Loucy (cell line): ENCODE data around the gene SCO2.

Experiments
- H2AFZ ChIP-seq: fragments of 200-600 bp; sonication (generic); 2 replicates; pipeline ENCODE4 v1.6.0; 2016; ENCODE audit warnings: antibody characterized with exemption, mild to moderate bottlenecking, low read length, moderate library complexity
- H3F3A ChIP-seq: fragments of 200-600 bp; 2 replicates; pipeline ENCODE4 v1.6.0; 2016; ENCODE audit warnings: antibody characterized with exemption, low read depth, mild to moderate bottlenecking
- H3K27me3 ChIP-seq: fragments of 200-600 bp; sonication (generic); 2 replicates; pipeline ENCODE4 v1.6.1; 2014; ENCODE audit warnings: low read length, mild to moderate bottlenecking; ENCODE audit not compliant: insufficient read depth, poor library complexity, severe bottlenecking
- H3K36me3 ChIP-seq: fragments of 200-600 bp; sonication (generic); 2 replicates; pipeline ENCODE4 v1.6.1; 2016; ENCODE audit warnings: low read length; ENCODE audit not compliant: insufficient read depth
- H3K4me1 ChIP-seq: fragments of 200-600 bp; sonication (generic); 2 replicates; pipeline ENCODE4 v1.5.1; 2014; ENCODE audit warnings: low read length, mild to moderate bottlenecking; ENCODE audit not compliant: insufficient read depth, poor library complexity, severe bottlenecking
- H3K4me2 ChIP-seq: fragments of 200-600 bp; sonication (generic); 2 replicates; pipeline ENCODE4 v1.6.0; 2014; ENCODE audit warnings: antibody characterized with exemption, low read length, low read depth, mild to moderate bottlenecking; ENCODE audit not compliant: poor library complexity, severe bottlenecking
- H3K4me3 ChIP-seq: fragments of 200-600 bp; sonication (generic); 2 replicates; pipeline ENCODE4 v1.5.1; 2014; ENCODE audit warnings: low read length, mild to moderate bottlenecking, mixed read lengths; ENCODE audit not compliant: poor library complexity, severe bottlenecking
- H3K79me2 ChIP-seq: fragments of 200-600 bp; sonication (generic); 2 replicates; pipeline ENCODE4 v1.6.1; 2014; ENCODE audit warnings: low read length; ENCODE audit not compliant: insufficient read depth
- H3K9ac ChIP-seq: fragments of 200-600 bp; sonication (generic); 2 replicates; pipeline ENCODE4 v1.6.0; 2014; ENCODE audit warnings: mild to moderate bottlenecking, low read depth, low read length, moderate library complexity; ENCODE audit not compliant: poor library complexity, severe bottlenecking
- H3K9me2 ChIP-seq: fragments of 200-600 bp; sonication (generic); replicated peaks from 2 replicates; pipeline ENCODE4 v1.6.1; 2016; ENCODE audit warnings: low read depth, low read length, mixed read lengths
- H3K9me3 ChIP-seq: fragments of 200-600 bp; sonication (generic); 2 replicates; pipeline ENCODE4 v1.6.1; 2014; ENCODE audit warnings: mild to moderate bottlenecking, antibody characterized with exemption, low read length, low read depth; ENCODE audit not compliant: insufficient read depth
- H4K20me1 ChIP-seq: fragments of 200-600 bp; sonication (generic); 2 replicates; pipeline ENCODE4 v1.6.0; 2014; ENCODE audit warnings: antibody characterized with exemption, low read length, mild to moderate bottlenecking; ENCODE audit not compliant: insufficient read depth, poor library complexity, severe bottlenecking
- EZH2phosphoT487 ChIP-seq: fragments of 200-600 bp; IDR thresholded peaks from 2 replicates; pipeline ENCODE4 v1.6.1; 2018; ENCODE audit warnings: antibody characterized with exemption, mild to moderate bottlenecking, moderate library complexity, borderline replicate concordance
- TF ChIP-seq, protein P1 (sequence below): fragments of 200-600 bp; sonication (generic); conservative IDR thresholded peaks from 2 replicates; pipeline ENCODE4 v1.5.1; 2014; ENCODE audit warnings: mild to moderate bottlenecking, antibody characterized with exemption, low read length

Gene SCO2

DNA sequence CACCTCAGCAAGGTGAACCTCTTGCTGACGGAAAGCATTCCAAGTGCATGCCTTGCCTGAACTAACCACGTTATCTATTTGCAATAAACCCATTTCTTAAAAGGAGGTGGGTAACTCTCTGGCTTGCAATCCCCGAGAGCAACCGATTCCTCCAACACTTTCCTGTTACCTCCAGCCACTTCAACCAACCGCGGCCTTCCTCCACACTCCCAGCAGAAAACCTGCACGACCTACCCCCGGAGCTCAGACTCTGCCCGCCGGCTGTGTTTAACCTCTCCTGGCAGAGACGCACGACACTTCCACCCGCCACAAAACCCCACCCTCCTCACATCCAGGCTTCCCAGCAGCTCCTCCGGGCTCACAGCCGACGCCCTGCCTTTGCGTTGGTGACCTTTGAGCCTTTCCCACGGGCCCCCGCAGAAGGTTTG lies 708 bp downstream of the SCO2 start:
- Histone ChIP-seq H3K36me3 (peaks cover 36% of the 10 kb centered on the region; the same call in 1 of the 2 replicates), H3K4me2 (peak overlapping the region; percentile 90), H3K9me3 (no peaks in the 10 kb centered on the region), H3K9me2 (no peaks in the 10 kb centered on the region), H3F3A (peaks cover 4% of the 10 kb centered on the region; the same call in 1 of the 2 replicates), H3K79me2 (peaks cover 16% of the 10 kb centered on the region; the same call in 1 of the 2 replicates), H3K4me1 (peaks cover 16% of the 10 kb centered on the region), H3K27me3 (no peaks in the 10 kb centered on the region), H3K4me3 (peak overlapping the region; percentile 84), H3K9ac (peak overlapping the region; percentile 90), H4K20me1 (peaks cover 9% of the 10 kb centered on the region), H2AFZ (no peak overlapping the region)
- TF ChIP-seq, protein P1, sequence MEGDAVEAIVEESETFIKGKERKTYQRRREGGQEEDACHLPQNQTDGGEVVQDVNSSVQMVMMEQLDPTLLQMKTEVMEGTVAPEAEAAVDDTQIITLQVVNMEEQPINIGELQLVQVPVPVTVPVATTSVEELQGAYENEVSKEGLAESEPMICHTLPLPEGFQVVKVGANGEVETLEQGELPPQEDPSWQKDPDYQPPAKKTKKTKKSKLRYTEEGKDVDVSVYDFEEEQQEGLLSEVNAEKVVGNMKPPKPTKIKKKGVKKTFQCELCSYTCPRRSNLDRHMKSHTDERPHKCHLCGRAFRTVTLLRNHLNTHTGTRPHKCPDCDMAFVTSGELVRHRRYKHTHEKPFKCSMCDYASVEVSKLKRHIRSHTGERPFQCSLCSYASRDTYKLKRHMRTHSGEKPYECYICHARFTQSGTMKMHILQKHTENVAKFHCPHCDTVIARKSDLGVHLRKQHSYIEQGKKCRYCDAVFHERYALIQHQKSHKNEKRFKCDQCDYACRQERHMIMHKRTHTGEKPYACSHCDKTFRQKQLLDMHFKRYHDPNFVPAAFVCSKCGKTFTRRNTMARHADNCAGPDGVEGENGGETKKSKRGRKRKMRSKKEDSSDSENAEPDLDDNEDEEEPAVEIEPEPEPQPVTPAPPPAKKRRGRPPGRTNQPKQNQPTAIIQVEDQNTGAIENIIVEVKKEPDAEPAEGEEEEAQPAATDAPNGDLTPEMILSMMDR: no peak
- no peak for TF ChIP-seq EZH2phosphoT487

DNA sequence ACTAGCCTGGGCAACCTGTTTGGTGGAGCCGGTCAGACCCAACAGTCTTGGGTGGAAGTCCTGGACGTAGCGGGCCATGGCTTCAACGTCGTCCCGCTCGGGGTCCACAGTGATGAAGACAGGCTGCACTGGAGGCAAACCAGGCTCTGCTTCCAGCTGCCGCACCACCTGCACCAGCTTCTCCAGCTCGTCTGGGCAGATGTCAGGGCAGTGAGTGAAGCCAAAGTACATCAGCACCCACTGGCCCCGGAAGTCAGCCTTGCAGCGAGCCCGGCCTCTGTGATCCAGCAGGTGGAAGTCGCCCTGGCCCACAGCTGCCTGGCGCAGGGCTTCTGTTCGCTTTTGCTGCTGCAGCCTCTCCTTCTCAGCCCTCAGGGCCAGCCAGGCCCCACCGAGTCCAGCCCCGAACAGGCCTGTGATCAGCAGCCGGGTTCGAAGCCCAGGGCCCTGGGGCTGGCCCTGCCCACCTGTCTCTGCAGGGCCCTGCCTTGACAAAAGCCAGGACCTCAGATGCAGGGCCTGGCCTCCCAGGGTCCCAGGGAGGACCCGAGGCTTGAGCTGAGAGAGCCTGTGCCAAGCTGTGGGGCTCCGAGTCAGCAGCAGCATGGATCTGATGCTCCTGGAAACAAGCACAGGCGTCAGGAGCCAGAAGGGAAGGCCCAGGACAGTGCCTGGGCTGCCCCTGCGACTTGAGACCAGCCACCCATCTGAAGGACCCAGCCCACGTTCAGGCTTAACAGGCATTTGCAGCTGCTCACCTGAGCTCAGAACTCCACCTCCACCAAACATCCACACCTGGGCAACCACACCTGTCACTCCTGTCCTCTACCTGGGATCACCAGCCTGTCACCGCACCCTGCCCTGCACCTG lies 1.4 kb downstream of the SCO2 start:
- Histone ChIP-seq H3F3A (peaks cover 4% of the 10 kb centered on the region; the same call in 1 of the 2 replicates), H3K9me3 (no peaks in the 10 kb centered on the region), H3K4me1 (peaks cover 16% of the 10 kb centered on the region), H4K20me1 (peaks cover 9% of the 10 kb centered on the region), H3K36me3 (peaks cover 42% of the 10 kb centered on the region; the same call in 1 of the 2 replicates), H3K9me2 (no peaks in the 10 kb centered on the region), H3K9ac (no peak overlapping the region), H3K79me2 (peaks cover 16% of the 10 kb centered on the region; the same call in 1 of the 2 replicates), H3K27me3 (no peaks in the 10 kb centered on the region), H3K4me3 (peak overlapping the region; percentile 84), H3K4me2 (peak overlapping the region; percentile 90), H2AFZ (no peak overlapping the region)
- TF ChIP-seq, protein P1: no peak
- no peak for TF ChIP-seq EZH2phosphoT487

GRCh38 chr22:50523458-50523805 lies 2.0 kb downstream of the SCO2 start:
- H3K9ac ChIP-seq: no peak overlapping the region
- peaks cover 4% of the 10 kb centered on the region; the same call in 1 of the 2 replicates for H3F3A ChIP-seq
- no peaks in the 10 kb centered on the region for H3K9me3 ChIP-seq
- peaks cover 48% of the 10 kb centered on the region; the same call in 1 of the 2 replicates for H3K36me3 ChIP-seq
- peaks cover 16% of the 10 kb centered on the region; the same call in 1 of the 2 replicates for H3K79me2 ChIP-seq
- no peak overlapping the region for H3K4me2 ChIP-seq
- no peak for TF ChIP-seq EZH2phosphoT487
- TF ChIP-seq, protein P1: no peak
- H3K27me3 ChIP-seq: no peaks in the 10 kb centered on the region
- peaks cover 16% of the 10 kb centered on the region for H3K4me1 ChIP-seq
- peaks cover 9% of the 10 kb centered on the region for H4K20me1 ChIP-seq
- H3K9me2 ChIP-seq: no peaks in the 10 kb centered on the region
- H3K4me3 ChIP-seq: no peak overlapping the region
- H2AFZ ChIP-seq: no peak overlapping the region
